HUDEP-2 (cell line): ENCODE results near the gene PDLIM1.
A peak's percentile ranks its signal among the peaks of the same experiment; 100 is the strongest.

Source experiments
- DNase-seq, 76 experiments: peaks; one replicate each; lab custom pipeline; 2025; ENCODE audit not compliant: unreplicated experiment in 76 of 76; lab: John Stamatoyannopoulos, UW

Gene PDLIM1

GRCh38 chr10:95315509-95315908, 24.7 kb upstream of the PDLIM1 start:
- no peak for DNase-seq

- DNase-seq, result no peak
Measured at GRCh38 chr10:95314192-95314918, 23.6 kb upstream of the PDLIM1 start.

DNA sequence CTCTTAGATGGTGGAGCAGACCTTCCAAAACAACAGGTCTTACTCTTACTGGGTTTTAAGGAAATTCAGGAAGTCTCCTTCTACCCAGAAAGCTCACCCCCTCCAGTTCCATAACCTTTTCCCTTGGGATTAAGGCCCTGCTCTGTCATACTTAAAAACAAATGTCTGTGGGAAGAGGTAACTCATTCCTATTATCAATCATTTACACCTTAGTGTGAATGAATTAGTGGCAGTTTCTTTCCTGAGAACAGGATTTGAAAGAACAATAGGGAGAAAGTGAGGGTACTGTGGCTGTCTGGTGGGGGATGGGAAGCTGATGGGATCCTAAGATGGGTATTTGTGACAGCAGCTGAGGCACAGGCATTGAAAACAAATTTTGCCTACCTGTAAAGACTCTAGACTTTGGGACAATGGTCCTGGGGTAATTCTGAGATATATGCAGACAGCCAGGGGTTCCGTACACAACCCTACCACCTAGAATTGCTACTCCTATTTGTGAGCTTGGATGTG, 22.2 kb upstream of the PDLIM1 start:
- DNase-seq, result no peak

- DNase-seq, result no peak
Measured at GRCh38 chr10:95312257-95312656, 21.5 kb upstream of the PDLIM1 start.

- DNase-seq, result no peak
Measured at GRCh38 chr10:95309958-95310357, 19.2 kb upstream of the PDLIM1 start.

- peak in 66 of 76 experiments; percentile 14 to 83 (median 51) for DNase-seq
Measured at GRCh38 chr10:95308389-95309302, 17.8 kb upstream of the PDLIM1 start.

GRCh38 chr10:95306851-95307250, 16.0 kb upstream of the PDLIM1 start:
- DNase-seq, result no peak

DNA sequence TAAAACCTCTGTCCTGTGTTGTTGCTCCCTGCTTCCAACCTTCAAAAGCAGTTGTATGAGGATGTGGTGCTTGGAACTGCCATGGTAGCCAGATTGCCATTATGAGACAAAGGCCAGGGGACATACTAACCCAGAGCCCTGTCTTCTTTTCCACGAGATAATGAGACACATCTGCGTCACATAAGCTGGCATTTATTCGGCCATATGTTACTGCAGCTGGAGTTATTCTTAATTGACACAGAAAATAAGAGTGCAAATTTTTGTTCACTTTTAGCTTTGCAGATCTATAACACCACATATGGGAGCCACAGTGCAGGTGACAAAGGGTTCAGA, 15.5 kb upstream of the PDLIM1 start:
- no peak for DNase-seq

GRCh38 chr10:95305606-95306317, 15.0 kb upstream of the PDLIM1 start:
- no peak for DNase-seq

DNA sequence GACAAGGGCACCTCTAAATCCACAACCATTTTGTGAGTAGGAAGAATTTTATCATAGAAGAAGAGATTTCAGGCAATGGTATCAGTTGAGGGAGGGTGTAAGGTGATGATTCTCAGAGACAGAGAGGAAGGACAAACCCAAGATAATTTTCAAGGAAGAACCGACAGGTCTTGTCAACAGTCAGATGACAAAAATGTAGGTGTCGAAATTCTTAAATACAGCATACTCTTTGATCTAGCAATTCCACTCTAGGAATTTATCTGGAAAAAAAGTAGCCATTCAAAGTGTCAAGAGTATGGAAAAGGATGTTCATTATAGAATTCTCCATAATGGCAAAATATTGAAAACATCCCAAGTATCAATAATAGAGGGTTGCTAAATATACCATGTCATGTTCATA, 14.2 kb upstream of the PDLIM1 start:
- DNase-seq, result no peak

DNA sequence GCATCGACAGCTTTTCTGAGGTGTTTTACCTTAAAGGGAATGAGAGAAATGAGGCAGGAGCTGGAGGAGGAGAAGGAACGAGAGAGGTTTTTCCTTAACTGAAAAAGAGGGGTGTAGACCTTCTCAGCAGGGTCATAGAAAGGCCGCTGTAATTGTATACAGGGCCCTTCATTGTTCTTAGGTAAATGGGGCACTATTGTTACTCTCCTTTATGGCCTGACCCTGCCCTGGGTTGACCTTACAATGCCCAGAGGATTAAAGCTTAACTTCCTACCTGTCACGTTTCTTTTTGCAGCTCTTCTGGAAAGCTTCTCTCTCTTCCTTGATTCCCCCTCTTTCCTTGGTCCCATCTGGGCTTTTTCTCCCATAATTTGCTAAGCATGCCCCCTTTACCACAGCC, 13.7 kb upstream of the PDLIM1 start:
- DNase-seq, result no peak

DNA sequence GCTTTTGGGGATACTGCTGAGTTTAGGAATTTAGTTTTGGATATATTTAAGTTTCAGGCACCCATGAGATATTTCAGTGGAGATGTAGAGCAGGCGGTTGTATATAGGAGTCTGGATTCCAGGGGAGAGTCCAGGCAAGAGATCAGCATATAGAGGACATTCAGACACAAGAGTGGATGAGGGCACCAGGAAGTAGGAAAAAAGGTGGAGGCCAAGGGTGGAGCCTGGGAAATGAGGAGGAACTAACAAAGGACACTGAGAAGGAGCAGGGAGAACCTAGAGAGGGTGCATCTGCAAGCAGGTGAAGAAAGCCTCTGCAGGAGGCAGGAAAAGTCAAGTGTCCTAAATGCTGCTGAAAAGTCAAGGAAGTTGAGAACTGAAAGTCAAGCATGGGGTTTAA, 13.1 kb upstream of the PDLIM1 start:
- DNase-seq, result no peak

- DNase-seq, result no peak
Measured at GRCh38 chr10:95303535-95303934, 12.7 kb upstream of the PDLIM1 start.

DNA sequence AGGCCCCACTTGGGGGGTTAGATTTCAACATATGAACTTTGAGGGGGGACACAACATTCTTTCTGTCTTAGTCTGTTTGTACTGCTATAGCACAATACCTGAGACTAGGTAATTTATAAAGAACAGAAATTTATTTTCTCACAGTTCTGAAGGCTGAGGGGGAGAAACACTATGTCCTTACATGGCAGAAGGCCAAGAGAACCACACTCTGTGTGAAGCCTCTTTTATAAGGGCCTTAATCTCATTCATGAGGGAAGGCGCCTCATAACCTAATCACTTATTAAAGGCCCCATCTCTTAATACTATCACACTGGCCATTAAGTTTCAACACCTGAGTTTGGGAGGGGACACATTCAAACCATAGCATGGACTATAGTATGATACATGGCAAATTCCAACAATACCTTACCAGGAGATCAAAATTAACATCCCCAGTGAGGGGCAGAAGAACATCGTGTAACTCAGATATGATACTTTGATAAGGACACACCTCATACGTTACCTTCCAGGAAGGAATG, 9.3 kb upstream of the PDLIM1 start:
- DNase-seq, result no peak

GRCh38 chr10:95297402-95297801, 6.6 kb upstream of the PDLIM1 start:
- DNase-seq, result peak in 23 of 76 experiments; percentile 2 to 51 (median 13)

DNA sequence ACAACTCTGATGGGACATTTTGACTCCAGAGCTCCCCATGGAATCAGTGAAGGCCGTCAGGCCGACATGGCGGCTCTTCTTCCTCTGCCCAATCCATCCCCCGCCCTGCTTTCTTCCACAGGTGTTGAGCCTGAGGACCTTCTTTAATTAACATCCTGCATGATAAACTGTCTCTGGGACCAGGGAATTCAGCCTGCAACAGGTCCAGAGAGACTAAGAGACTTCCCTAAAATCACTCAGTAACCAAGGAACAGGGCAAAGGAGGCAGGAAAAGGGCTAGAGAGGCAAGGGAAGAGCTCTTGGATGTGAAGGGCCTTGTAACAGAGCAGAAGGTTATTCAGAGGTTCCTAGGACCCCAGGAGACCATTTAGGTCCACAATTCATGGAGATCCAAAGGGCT, 6.0 kb upstream of the PDLIM1 start:
- DNase-seq, result no peak

- DNase-seq, result peak in 1 of 76 experiments; percentile 15
Measured at GRCh38 chr10:95295031-95295755, 4.4 kb upstream of the PDLIM1 start.

DNA sequence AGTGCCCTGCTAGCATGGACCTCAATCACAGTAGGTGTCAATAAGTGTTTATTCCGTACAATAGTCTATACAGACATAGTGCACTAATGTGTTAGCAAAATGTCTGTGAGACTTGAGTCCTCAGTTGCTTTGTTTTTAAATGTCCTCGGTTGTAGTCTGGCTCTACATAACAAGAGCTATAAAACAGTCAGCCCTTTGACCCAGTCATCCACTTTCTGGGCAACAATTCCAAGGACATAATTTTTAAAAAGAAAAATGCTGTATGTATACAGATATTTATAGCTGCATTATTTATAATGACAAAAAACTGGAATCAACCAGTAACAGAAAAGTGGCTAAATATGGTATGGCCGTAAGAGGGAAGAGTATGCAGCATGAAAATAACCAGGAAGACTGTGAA, 2.8 kb upstream of the PDLIM1 start:
- DNase-seq, result no peak

DNA sequence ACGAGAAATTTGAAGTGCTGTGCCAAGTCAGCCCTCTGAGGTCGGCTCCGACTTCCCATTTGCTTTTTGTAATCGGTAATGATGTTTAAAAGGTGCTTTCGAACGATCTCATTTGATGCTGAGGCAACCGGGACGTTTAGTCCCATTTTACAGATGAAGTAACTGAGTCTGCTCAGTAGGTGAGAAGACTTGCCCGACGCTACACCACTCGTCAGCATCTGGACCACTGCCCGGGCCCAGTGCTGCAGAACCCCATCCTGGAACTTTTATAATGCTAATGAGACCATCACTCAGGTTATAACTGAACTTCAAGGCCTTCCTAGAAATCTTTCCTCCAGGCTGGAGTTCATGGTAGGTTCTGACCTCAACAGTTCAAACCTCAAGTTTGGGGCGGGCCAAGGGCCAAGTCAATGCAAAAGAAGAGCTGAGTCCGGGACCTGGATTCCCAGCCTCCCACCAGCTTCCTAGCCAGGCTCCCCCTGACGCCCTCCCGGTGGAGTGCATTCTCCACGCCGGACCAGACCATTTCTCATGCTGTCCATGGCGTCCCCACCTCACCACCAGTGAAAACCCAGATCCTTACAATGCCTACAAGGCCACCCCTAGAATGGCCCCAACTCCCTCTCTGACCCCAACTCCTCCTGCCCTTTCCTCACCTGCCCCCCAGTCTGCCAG, 699 bp upstream of the PDLIM1 start:
- no peak for DNase-seq

DNA sequence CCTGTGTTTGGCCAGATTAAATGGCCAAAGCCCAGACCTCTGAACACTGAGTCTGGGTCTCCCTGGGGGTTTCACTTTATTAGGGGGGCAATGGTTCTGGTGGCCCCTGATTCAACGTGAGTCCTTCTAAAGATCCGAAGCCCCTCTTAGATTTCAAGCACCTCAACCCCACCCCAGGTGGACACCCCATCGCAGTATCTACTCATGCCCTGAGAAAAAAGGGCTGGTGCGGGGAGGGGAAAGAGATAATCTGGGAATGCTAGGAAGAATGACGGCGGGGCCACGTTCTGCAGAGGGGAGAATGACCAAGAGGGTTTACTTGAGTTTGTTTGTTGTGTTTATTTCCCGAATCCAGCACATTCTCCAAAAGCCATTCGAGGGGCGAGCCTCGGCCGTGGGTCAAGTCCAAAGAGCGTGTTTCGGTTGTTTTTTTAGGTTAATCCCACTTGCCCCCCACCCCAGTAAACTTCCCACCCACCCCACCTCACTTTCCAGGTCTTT, 832 bp downstream of the PDLIM1 start:
- no peak for DNase-seq
